HG03097 (cell line): Measurements from ENCODE around the gene PPP1R9A.

Source experiments
- ATAC-seq: cut with Tn5 transposase; IDR thresholded peaks from one replicate; pipeline ENCODE4 v1.9.1; 2021; ENCODE audit not compliant: unreplicated experiment, low FRiP score

Gene PPP1R9A

DNA sequence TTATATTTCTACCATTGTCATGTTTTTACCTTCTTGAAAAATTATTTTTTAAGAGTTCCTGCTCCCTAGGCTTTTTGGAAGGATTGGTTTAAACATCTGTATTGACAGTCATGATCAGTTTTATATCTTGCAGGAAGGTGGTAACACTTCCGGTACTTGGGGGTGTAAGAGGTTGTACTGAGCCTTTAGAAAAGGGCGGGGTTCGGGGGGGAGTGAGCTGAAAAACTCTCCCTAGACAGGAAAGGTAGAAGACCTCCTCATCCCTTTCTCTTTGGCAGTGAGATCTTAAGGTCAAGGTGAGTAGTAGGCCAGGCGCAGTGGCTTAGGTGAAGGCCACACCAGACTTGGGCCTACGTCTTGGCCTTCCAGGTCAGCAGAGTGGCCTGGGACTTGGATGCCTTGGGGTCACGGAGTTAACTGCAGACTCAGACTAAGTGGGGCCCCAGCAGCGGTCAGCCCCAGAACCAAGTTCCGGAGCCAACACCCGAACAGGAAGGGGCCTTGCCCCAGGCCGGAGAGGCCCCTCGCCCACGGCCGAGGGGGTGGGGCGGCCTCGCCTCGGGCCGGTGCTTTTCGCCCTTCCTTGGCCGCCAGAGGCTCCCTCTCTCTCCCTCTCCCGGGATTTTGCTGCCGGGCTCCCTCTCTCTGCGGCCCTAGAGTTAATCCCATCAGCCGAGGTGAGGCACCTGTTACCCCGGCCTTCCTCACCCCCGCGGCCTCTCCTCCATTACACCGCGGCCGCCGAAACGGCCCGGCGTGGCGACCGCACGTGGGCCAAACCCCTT is at the start of gene PPP1R9A:
Gene PPP1R9A, plus strand, starts transcription at position 569 of the 785 bp plus-strand sequence. CDS start 2,520 bp downstream, outside the sequence.
- ATAC-seq = no peak

DNA sequence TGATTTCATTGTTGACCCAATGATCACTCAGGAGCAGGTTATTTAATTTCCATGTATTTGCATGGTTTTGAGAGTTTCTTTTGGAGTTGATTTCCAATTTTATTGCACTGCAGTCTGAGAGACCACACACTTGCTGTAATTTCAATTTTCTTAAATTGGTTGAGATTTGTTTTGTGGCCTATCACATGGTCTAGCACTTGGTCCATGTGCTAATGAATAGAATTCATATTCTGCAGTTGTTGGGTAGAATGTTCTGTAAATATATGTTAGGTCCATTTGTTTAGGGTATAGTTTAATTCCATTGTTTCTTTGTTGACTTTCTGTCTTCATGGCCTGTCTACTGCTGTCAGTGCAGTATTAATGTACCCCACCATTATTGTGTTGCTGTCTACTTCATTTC is 36.3 kb upstream of the PPP1R9A start:
- no peak for ATAC-seq

DNA sequence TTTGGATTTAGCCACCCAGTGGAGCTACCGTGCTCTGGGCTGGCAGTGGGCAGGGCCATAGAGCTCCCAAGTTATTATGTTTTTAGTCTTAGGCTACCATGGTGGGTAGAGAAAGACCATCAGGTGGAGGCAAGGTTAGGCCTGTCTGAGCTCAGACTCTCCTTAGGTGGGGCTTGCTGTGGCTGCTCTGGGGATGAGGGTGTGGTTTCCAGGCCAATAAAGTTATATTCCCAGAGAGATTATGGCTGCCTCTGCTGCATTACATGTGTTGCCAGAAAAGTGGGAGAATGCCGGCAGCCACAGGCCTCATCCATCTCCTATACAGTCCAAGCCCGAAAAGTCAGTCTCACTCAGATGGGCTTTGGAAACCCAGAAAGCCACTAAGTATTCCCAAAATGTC is 34.2 kb upstream of the PPP1R9A start:
- ATAC-seq = no peak

DNA sequence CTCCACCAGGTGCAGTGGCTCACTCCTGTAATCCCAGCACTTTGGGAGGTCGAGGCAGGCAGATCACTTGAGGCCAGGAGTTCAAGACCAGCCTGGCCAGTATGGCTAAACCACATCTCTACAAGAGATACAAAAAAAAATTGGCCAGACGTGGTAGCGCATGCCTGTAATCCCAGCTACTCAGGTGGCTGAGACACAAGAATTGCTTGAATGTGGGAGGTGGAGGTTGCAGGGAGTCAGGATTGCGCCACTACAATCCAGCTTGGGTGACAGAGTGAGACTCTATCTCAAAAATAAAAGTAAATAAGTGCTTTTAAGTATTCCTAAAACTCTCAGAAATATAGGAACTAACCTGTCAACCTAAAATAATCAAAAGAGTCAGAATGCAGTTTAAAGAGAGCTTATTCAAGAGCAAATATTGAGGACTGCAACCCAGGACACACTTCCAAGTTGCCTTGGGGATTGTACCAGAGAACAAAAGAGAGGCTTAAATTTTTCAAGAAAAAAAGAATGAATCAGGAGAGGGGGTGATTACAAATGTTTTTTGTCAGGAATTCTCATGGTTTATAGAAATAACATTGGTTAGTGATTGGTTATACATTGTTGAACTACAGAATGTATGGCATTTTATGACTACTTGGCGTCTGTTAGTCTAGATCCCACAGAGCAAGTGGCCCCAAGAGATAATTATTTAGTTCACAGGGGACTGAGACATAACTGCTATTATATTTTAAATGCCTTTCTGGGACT is 33.2 kb upstream of the PPP1R9A start:
- no peak for ATAC-seq

DNA sequence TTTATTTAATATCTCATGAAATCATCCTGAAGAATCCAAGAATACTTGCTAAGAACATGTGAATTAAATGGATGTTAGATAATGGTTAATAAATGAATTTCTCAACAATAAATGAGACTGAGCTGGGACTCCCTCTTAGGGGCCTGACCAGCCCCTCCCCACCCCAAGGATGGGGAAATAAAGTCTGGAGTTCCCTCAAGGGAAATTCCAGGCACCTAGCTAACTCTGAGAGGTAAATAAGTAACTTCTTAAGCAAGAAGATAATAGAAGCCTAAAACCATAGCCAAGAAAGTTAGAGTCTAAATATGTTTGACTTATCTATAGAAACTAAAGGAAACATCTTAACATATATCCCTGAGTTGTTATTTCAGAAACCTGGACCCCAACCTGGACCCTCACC is 32.2 kb upstream of the PPP1R9A start:
- no peak for ATAC-seq

DNA sequence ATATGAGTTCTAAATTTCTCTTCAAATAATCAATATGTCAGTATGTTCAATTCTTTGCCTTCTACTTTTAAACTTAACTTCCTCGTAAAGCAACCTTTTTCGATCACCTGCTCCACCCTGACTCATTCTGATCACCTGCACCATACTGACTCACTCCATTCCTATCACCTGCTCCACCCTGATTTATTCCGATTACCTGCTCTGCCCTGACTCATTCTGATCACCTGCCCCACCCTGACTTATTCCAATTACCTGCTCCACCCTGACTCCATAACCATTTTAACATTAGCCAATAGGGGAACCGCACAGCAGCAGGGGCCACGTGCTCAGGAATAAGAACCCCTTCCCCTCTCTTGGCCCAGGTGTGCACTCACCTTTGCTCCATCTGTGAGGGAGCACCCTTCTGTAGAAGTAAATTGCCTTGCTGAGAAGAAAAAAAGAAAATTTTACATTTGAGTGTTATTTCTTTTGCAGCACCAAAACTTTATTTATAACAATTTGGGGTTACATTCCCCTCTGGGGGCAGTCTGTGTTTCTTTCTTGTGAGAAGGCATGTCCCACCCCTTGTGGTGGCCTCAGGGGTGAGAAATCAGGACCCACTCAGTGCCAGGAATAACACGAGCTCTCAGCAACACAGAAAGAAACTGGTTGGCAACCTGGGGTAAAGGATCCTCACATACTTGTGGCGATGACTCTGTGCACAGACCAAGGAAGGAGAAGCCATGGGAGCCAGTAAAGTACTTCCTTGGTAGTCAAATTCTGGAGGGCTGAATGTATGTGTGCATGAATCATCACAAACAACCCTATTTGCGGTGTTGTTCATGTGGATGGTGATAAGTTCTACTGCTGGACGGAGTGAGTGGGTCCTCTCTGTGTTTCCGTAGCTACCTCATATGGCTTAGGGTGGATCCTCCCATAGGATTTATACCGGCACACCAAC is 29.4 kb upstream of the PPP1R9A start:
- no peak for ATAC-seq

DNA sequence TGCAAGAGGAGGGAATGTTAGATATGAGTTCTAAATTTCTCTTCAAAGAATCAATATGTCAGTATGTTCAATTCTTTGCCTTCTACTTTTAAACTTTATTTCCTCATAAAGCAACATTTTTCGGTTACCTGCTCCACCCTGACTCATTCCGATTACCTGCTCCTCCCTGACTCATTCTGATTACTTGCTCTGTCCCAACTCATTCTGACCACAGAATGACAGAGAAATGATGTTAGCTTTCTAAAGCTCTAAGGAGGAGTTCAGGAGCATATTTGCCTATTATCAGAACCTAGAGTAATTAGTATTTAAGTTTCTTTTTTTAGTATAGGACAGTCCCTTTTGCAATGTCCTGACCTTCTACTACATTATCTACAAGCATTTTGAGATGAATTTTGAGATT is 24.5 kb upstream of the PPP1R9A start:
- ATAC-seq = no peak

DNA sequence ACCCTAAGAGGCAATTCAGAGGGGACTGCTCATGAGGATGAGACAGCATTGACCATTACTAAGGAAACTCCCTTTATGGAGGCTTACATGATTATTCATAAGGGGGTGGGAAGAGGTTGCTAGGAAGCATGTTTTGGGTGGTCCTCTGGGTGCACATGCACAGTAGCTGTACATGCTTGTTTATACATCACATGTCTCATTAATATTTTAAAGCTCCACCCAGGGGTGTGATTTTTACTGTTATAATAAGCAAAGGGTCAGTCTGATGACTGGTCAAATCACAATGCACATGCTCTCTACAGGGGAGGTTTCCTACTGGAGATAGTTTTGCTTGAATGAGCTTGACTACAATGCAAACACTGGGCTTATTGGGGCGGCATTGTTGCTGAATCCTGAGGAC is 23.8 kb upstream of the PPP1R9A start:
- no peak for ATAC-seq

DNA sequence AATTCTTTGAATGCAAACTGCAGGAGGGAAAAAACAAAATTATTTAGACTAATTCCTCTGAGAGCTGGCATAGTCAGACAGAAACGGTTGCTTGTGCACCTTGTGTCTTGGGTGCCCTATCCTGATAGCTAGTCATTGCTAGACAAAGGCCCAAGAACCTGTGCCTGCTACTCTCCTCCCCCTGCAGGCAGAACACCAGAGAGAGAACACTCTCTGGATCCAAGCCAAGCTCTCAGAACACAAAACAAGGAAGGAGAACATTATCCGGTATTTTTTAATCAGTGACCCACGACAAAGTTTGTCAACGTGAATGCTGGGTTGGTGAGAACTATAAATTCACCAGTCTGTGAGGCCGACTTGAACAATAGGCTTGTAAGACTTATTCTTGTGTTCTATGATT is 18.8 kb upstream of the PPP1R9A start:
- ATAC-seq = no peak

DNA sequence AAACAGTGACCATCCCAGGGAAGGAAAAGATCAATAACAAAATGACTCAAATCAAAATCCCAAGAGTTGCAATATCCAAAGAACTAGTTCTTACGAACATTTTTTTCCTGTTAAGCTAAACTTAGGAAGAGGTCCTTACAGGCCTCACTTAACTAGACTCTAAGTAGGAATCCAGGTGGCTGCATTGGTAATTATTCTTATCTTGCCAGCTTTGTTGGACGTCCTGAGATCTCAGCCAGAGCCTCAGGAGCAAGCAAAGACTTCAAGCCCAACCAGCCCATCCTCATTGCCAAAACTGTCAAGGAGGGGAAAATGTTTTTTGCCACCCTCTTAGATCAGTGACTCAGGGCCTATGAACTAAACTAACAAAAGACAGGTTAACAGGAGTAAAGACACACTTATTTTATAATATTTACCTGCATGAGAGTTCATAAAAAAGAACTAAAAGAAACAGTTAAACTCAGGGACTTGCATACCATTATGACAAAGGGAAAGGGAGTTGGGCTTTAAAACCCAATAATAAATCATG is 18.3 kb upstream of the PPP1R9A start:
- no peak for ATAC-seq

DNA sequence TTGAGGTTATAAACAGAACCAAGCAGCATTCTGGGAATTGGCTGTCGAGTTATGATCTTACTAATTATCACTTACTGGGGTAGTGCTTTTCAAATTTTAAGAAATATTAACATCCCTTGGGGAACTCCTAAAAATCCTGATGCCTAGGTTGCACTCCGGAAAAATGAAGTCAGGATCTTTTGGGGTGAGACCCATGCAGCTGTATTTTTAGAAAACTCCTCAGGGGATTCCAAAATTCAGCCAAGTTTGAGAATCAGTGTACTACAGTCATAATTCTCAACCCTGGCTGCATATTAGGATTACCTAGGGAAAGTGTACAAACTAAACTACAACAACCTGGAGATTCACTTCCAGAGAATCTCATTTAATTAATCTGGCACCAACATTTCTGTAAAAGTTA is 17.2 kb upstream of the PPP1R9A start:
- ATAC-seq = no peak

DNA sequence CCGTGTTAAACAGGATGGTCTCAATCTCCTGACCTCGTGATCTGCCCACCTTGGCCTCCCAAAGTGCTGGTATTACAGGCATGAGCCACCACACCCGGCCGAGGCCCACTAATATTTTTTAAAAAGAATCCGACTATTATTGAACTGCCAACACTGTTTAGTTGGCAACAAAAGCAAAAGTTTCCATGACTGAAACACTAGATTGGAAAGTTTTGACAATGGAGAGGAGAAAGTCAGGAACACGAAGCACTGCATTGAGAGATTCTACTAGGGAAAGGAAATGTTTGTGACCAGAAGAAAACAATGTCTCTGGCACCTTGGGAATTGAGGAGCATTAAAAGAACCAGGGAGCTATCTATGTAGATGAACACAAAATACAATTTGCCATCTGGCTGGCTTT is 13.7 kb upstream of the PPP1R9A start:
- ATAC-seq = no peak

DNA sequence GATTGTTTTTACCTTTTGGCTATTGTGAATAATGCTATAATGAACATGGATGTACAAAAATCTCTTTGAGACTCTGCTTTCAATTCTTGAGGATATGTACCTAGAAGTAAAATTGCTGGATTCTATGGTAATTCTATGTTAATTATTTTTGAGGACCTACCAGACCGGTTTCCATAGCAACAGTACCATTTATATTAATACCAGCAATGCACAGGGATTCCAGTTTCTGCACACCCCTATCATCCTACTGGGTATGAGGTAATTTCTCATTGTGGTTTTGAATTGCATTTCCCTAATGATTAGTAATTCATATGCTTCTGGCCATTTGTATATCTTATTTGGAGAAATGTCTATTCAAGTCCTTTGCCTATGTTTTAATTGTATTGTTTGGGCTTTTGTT is 9.9 kb upstream of the PPP1R9A start:
- ATAC-seq = no peak

DNA sequence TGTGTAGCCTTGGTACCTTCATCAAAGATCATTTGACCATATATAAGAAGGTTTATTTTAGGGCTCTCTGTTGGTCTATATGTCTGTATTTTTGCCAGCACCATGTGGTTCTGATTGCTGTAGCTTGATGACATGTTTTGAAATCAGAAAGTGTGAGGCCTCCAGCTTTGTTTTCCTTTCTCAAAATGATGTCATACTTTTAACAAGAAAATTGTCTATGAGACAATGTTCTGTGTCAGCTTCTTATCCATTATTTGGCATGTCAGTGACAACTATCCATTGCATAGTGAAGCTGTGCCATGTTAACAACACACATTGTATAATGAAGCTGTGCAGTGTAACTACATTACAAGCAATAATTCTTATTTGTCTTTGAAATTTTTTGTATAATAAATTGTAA is 9.1 kb upstream of the PPP1R9A start:
- ATAC-seq = no peak

DNA sequence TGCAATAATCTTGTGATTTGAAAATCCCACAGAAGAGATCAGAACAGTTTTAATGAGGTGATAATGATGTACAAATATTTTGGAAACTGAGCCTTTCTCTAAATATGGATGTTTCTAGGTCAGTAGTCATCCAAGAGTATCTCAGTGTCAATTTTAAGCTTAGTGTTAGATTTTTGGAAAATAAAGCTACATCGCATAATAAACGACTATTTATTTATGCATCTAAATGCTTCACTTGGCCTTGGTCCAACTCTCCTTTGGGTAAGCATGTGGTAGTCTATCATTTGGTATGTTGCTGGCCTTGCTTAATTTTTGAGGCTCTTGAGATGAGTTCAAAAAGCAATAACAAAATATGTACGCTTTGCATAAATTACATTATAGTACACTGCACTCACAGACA is 5.4 kb upstream of the PPP1R9A start:
- no peak for ATAC-seq

DNA sequence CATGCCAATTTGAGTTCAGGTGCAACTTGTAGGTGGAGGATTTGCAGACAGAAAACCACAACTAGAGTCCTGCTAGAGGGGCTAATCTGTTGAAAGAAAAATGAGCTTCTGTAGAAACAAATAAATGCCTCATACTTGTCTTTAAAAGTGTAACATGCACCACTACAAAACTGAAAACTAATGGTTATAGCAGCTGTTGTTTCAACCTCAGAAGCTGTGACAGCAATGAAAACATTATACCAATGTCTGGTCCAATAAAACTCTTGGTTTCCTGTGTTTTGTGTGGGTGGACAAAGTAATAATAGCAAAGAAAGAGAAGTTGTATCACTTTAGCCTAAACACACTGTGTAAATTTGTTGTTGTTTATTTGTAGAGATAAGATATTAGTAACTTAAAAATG is 3.4 kb upstream of the PPP1R9A start:
- ATAC-seq = no peak

DNA sequence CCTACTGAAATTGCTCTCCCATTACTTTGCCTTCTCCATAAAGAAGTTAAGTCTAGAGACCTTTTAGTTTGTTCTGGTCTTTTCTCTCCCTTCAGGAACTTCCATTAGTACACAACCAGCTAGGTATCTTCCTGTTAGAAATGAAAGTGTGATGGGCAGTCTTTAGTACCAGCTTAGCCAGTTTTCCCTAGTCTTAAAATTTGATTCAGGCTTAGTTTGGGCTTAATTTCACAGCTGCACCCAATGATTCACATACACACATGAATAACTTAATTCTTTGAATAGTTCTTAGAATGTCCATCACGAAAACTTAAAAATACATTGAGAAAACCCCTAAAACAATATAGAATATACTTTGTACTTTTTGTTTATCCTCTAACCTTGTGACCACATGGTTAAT is 2.4 kb upstream of the PPP1R9A start:
- ATAC-seq = no peak

DNA sequence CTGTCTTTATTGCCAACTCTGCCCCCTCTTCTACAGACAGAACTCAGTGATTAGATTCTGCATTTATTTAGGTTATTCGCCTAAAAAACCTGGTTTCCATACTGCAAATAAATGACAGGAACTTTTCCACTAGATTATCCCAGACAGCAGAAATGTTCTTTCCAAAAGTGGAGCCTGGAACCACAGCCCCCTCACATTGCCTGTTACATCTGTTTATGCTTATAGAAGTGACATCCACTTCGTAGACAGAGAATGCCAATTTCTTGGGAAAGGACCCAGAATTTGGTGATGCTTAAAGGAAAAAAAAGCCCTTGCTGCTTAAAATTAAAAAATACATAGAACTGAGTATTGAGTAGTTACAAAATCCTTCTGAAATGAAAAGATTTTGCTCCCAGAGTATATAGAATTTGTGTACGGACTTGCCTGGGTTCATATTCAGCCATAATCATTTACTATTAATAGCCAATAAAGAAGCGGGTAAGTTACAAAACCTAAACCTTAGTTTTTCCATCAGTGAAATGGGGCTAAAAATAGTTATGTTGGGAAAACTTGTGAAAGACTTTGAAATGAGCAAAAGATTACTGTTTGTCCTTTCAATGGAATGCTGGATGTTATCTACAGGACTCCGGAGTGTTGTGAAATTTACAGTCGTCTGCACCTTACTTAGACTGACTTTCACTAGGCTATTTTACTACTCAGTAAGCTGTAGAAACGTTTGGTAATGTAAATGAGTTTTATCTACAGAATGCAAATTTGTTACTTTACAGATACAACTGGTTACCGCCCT is 1.1 kb upstream of the PPP1R9A start:
- no peak for ATAC-seq

DNA sequence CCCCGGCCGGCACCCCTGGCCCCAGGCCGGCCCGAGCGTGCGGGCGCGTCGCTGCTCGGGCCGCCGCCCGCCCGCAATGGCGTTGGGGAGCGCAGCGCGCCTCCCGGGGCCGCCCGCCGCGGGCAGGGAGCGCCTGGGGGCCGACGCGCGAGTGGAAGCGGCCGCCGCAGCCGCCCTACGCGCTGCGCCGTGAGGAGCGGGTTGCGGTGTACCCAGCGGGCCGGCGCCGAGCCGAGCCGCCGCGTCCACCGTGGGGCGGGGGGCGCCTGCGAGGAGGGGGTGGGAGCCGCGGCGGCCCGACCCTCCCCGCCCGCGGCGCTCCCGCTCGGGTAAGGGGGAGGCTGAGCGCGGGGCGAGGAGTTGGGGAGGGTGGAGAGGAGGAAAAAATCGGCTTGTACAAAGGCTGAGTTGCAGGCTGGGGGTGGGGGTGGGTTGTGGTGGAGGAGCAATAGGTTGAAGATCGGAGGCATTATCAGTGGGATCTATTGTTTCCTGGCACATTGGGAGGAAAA is 473 bp downstream of the PPP1R9A start:
- ATAC-seq = no peak
